Left ventricle myocardium inferior (tissue), 1 donor: ENCODE results near the gene NCKAP5L. TPM values are rescaled to one million over a fixed set of nuclear protein-coding genes. Genes with fewer than 3 reads are reported as not detected.

Source experiments
- DNase-seq: peaks from one replicate; pipeline ENCODE4 v3.0.0-alpha.2; 2020
- H3K27ac ChIP-seq: fragments of 200-600 bp; replicated peaks from 2 replicates; pipeline ENCODE4 v1.8.0; 2021
- H3K27me3 ChIP-seq: fragments of 200-600 bp; 2 replicates; pipeline ENCODE4 v1.8.0; 2021; ENCODE audit warnings: low read depth
- H3K36me3 ChIP-seq: fragments of 200-600 bp; 2 replicates; pipeline ENCODE4 v1.8.0; 2021
- H3K4me1 ChIP-seq: fragments of 200-600 bp; 2 replicates; pipeline ENCODE4 v1.8.0; 2021
- H3K4me3 ChIP-seq: fragments of 200-600 bp; 2 replicates; pipeline ENCODE4 v1.8.0; 2021; ENCODE audit warnings: mild to moderate bottlenecking, moderate library complexity
- H3K9me3 ChIP-seq: fragments of 200-600 bp; replicated peaks from 2 replicates; pipeline ENCODE4 v1.8.0; 2021
- CTCF ChIP-seq: fragments of 200-600 bp; IDR thresholded peaks from 2 replicates; pipeline ENCODE4 v1.8.0; 2021; ENCODE audit warnings: antibody characterized with exemption, mild to moderate bottlenecking, borderline replicate concordance
- intact Hi-C: fragments of 100-400 bp; cut with micrococcal nuclease; formaldehyde crosslinking; loops from one replicate; pipeline ENCODE4 v1.11.0; 2022
- total RNA-seq: library from RNA; stranded (reverse); fragmentation: NEBNext Ultra II Directional; extraction: Animal tissue kit (Norgen Biotek cat#: 25700); gene quantifications from one replicate; pipeline ENCODE4 v1.2.1, GENCODE V29; 2021
- donor health status: DM: no; HTN: yes; CAD: no; lungs with severe emphysema.

NCKAP5L gene
- total RNA-seq, 1 donor from 2014 or later = 25.5 TPM

GRCh38 chr12:49823350-49823749 is 4.9 kb downstream of the NCKAP5L start:
- intact Hi-C loops = no loop called here
- Histone ChIP-seq H3K36me3 (peaks cover 11% of the 10 kb centered on the region), H3K27me3 (no peaks in the 10 kb centered on the region), H3K4me1 (peaks cover 94% of the 10 kb centered on the region), H3K4me3 (no peak overlapping the region), H3K9me3 (no peaks in the 10 kb centered on the region), H3K27ac (peak overlapping the region; percentile 98)
- TF ChIP-seq CTCF = no peak
- DNase-seq = no peak

GRCh38 chr12:49821373-49822287 is 6.6 kb downstream of the NCKAP5L start:
- TF ChIP-seq CTCF = no peak
- H3K27ac ChIP-seq = peak overlapping the region; percentile 98

GRCh38 chr12:49819786-49820185 is 8.4 kb downstream of the NCKAP5L start:
- Histone ChIP-seq H3K4me1 (peaks cover 73% of the 10 kb centered on the region), H3K4me3 (no peak overlapping the region), H3K27me3 (no peaks in the 10 kb centered on the region), H3K9me3 (no peaks in the 10 kb centered on the region), H3K27ac (peak overlapping the region; percentile 98), H3K36me3 (peaks cover 11% of the 10 kb centered on the region)
- no peak for TF ChIP-seq CTCF
- DNase-seq = no peak
- intact Hi-C loops = no loop called here

More at GRCh38 chr12:49821373-49822287, 6.6 kb downstream of the NCKAP5L start:
- H3K4me3 ChIP-seq = no peak overlapping the region
- H3K36me3 ChIP-seq = peaks cover 11% of the 10 kb centered on the region
- H3K4me1 ChIP-seq = peaks cover 87% of the 10 kb centered on the region
- no peaks in the 10 kb centered on the region for H3K9me3 ChIP-seq
- no peaks in the 10 kb centered on the region for H3K27me3 ChIP-seq
- no peak for DNase-seq
- intact Hi-C loops = no loop called here

- intact Hi-C loops = no loop called here
- Histone ChIP-seq H3K27me3 (no peaks in the 10 kb centered on the region), H3K4me1 (peaks cover 59% of the 10 kb centered on the region), H3K4me3 (no peak overlapping the region), H3K9me3 (no peaks in the 10 kb centered on the region), H3K36me3 (peaks cover 11% of the 10 kb centered on the region), H3K27ac (no peak overlapping the region)
- TF ChIP-seq CTCF = no peak
- no peak for DNase-seq
Observed at GRCh38 chr12:49818241-49818895, 9.8 kb downstream of the NCKAP5L start.

- H3K27ac ChIP-seq = no peak overlapping the region
- no peaks in the 10 kb centered on the region for H3K27me3 ChIP-seq
- DNase-seq = no peak
- no peaks in the 10 kb centered on the region for H3K36me3 ChIP-seq
- no peaks in the 10 kb centered on the region for H3K9me3 ChIP-seq
- peaks cover 60% of the 10 kb centered on the region for H3K4me1 ChIP-seq
- no peak for TF ChIP-seq CTCF
- intact Hi-C loops = no loop called here
- no peak overlapping the region for H3K4me3 ChIP-seq
Observed at GRCh38 chr12:49813131-49813530, 15.1 kb downstream of the NCKAP5L start.
